GM19463 (cell line): ENCODE measurements around the gene HOMEZ.
A peak's percentile ranks its signal among the peaks of the same experiment; 100 is the strongest.
"Not testable (repeated sequence)": the region's sequence is repeated elsewhere in the genome, so short reads cannot be mapped to it uniquely, and the experiment has no call there.

Source experiments
- ATAC-seq: cut with Tn5 transposase; IDR thresholded peaks from one replicate; pipeline ENCODE4 v1.9.1; 2021; ENCODE audit warnings: mild to moderate bottlenecking, moderate library complexity; ENCODE audit not compliant: unreplicated experiment

The HOMEZ gene

GRCh38 chr14:23286020-23286901, at the start of gene HOMEZ:
Gene HOMEZ, minus strand, starts transcription at chr14:23286132. Its CDS starts 180 bp downstream, at chr14:23285952.
- ATAC-seq: peak; percentile 97

GRCh38 chr14:23335623-23336022, 49.7 kb upstream of the HOMEZ start:
- no peak for ATAC-seq

GRCh38 chr14:23327947-23328744, 42.2 kb upstream of the HOMEZ start:
- ATAC-seq: no peak

GRCh38 chr14:23326491-23327332, 40.8 kb upstream of the HOMEZ start:
- ATAC-seq: no peak

GRCh38 chr14:23325746-23326145, 39.8 kb upstream of the HOMEZ start:
- ATAC-seq: not testable (repeated sequence)

GRCh38 chr14:23324993-23325392, 39.1 kb upstream of the HOMEZ start:
- no peak for ATAC-seq

- ATAC-seq: no peak
Measured at GRCh38 chr14:23324455-23324846, 38.5 kb upstream of the HOMEZ start.

GRCh38 chr14:23323838-23324454, 38.0 kb upstream of the HOMEZ start:
- ATAC-seq: no peak

- ATAC-seq: no peak
Measured at GRCh38 chr14:23322568-23323517, 36.9 kb upstream of the HOMEZ start.

GRCh38 chr14:23321572-23322547, 35.9 kb upstream of the HOMEZ start:
- peak; percentile 6 for ATAC-seq

GRCh38 chr14:23320584-23321571, 34.9 kb upstream of the HOMEZ start, which contains the start of gene PABPN1:
Gene PABPN1, plus strand, starts transcription at chr14:23321457. Its CDS starts 13 bp downstream, at chr14:23321470.
- ATAC-seq: peak; percentile 83

- ATAC-seq: no peak
Measured at GRCh38 chr14:23319746-23320583, 34.0 kb upstream of the HOMEZ start.

GRCh38 chr14:23316300-23316699, 30.4 kb upstream of the HOMEZ start:
- ATAC-seq: no peak

- no peak for ATAC-seq
Measured at GRCh38 chr14:23310546-23310945, 24.6 kb upstream of the HOMEZ start.

- no peak for ATAC-seq
Measured at GRCh38 chr14:23308721-23309445, 23.0 kb upstream of the HOMEZ start.
